Smooth muscle cell of bladder (primary cell): ENCODE results near the gene TARDBP. TPM values are rescaled to one million over a fixed set of nuclear protein-coding genes. Genes with fewer than 3 reads are reported as not detected.

Experiments
- total RNA-seq: library from RNA; depleted of rRNA; stranded (reverse); fragments of >200 nt; gene quantifications from 2 replicates; pipeline ENCODE4 v1.2.3, GENCODE V29; 2014

TARDBP gene
- total RNA-seq = 52.6 and 59.4 TPM in 2 replicates

GRCh38 chr1:11012260-11013159 is at the start of gene TARDBP:
Gene TARDBP, plus strand, starts transcription at chr1:11012654. Its CDS starts 1,074 bp downstream, at chr1:11013728.

GRCh38 chr1:11046625-11047365 is 34.3 kb downstream of the TARDBP start, which contains the start of gene MASP2:
Gene MASP2, minus strand, starts transcription at chr1:11047239. Its CDS starts 32 bp downstream, at chr1:11047207.

GRCh38 chr1:11059968-11060830 is 47.7 kb downstream of the TARDBP start, which contains the start of gene SRM:
Gene SRM, minus strand, starts transcription at chr1:11060018. Its CDS starts 75 bp downstream, at chr1:11059943.

Other genes starting within 250 kb of the TARDBP start
- under 0.01 and 0.14 TPM in 2 replicates for gene CASZ1, start 216.0 kb upstream of the TARDBP start, total RNA-seq
- gene MASP2, start 34.6 kb downstream of the TARDBP start, total RNA-seq = not detected in 2 replicates
- gene SRM, start 47.4 kb downstream of the TARDBP start, total RNA-seq = 8.8 and 12.8 TPM in 2 replicates
- gene EXOSC10, start 87.2 kb downstream of the TARDBP start, total RNA-seq = 24.0 and 26.6 TPM in 2 replicates
- 0.09 and 0.28 TPM in 2 replicates for gene ANGPTL7, start 176.7 kb downstream of the TARDBP start, total RNA-seq
- gene MTOR, start 249.9 kb downstream of the TARDBP start, total RNA-seq = 31.4 and 36.4 TPM in 2 replicates